CD4-positive, alpha-beta T cell treated with Interferon alpha-2 for 1 hour (primary cell): ENCODE measurements around the gene CCDC60.

Experiments
- DNase-seq, 2 donors: peaks; one replicate each; pipeline ENCODE4 v3.0.0-alpha.2; 2020 to 2022

The CCDC60 gene

GRCh38 chr12:119447618-119448017 lies 113.1 kb downstream of the CCDC60 start:
- DNase-seq: no peak

- no peak for DNase-seq
These were observed 114.1 kb downstream of the CCDC60 start for GRCh38 chr12:119448611-119449131.

- DNase-seq: no peak
These were observed 116.2 kb downstream of the CCDC60 start for GRCh38 chr12:119450771-119451170.

GRCh38 chr12:119456824-119457223 lies 122.3 kb downstream of the CCDC60 start:
- DNase-seq: no peak

- DNase-seq: no peak
These were observed 122.7 kb downstream of the CCDC60 start for GRCh38 chr12:119457271-119457670.

GRCh38 chr12:119459481-119459880 lies 125.0 kb downstream of the CCDC60 start:
- DNase-seq: no peak

GRCh38 chr12:119460876-119461275 lies 126.3 kb downstream of the CCDC60 start:
- no peak for DNase-seq

- DNase-seq: no peak
These were observed 127.2 kb downstream of the CCDC60 start for GRCh38 chr12:119461636-119462214.

- no peak for DNase-seq
These were observed 128.8 kb downstream of the CCDC60 start for GRCh38 chr12:119463211-119463926.

- DNase-seq: no peak
These were observed 133.8 kb downstream of the CCDC60 start for GRCh38 chr12:119468296-119468695.

- DNase-seq: no peak
These were observed 141.1 kb downstream of the CCDC60 start for GRCh38 chr12:119475650-119476049.

- no peak for DNase-seq
These were observed 142.4 kb downstream of the CCDC60 start for GRCh38 chr12:119476951-119477350.

- no peak for DNase-seq
These were observed 144.6 kb downstream of the CCDC60 start for GRCh38 chr12:119479121-119479561.

- DNase-seq: no peak
These were observed 146.0 kb downstream of the CCDC60 start for GRCh38 chr12:119480551-119480950.

GRCh38 chr12:119486599-119487154 lies 152.1 kb downstream of the CCDC60 start:
- no peak for DNase-seq

GRCh38 chr12:119491814-119492213 lies 157.3 kb downstream of the CCDC60 start:
- DNase-seq: no peak

GRCh38 chr12:119500209-119500608 lies 165.7 kb downstream of the CCDC60 start:
- DNase-seq: no peak

- DNase-seq: no peak
These were observed 166.5 kb downstream of the CCDC60 start for GRCh38 chr12:119501052-119501451.

GRCh38 chr12:119505001-119505400 lies 170.5 kb downstream of the CCDC60 start:
- DNase-seq: no peak

- DNase-seq: no peak
These were observed 178.4 kb downstream of the CCDC60 start for GRCh38 chr12:119512772-119513497.

- DNase-seq: no peak
These were observed 193.7 kb downstream of the CCDC60 start for GRCh38 chr12:119528241-119528640.

GRCh38 chr12:119540476-119540875 lies 205.9 kb downstream of the CCDC60 start:
- DNase-seq: no peak
